Measurements from ENCODE around the gene MYO9B. TPM values are rescaled to one million over a fixed set of nuclear protein-coding genes. Genes with fewer than 3 reads are reported as not detected.

The MYO9B gene
- total and polyA plus RNA-seq, 9 of the 15 experiments (the other 6 are each of a cell fraction or from before 2014, with no cell fraction given): 2.4 to 77.6 (median 23.0) TPM

DNA sequence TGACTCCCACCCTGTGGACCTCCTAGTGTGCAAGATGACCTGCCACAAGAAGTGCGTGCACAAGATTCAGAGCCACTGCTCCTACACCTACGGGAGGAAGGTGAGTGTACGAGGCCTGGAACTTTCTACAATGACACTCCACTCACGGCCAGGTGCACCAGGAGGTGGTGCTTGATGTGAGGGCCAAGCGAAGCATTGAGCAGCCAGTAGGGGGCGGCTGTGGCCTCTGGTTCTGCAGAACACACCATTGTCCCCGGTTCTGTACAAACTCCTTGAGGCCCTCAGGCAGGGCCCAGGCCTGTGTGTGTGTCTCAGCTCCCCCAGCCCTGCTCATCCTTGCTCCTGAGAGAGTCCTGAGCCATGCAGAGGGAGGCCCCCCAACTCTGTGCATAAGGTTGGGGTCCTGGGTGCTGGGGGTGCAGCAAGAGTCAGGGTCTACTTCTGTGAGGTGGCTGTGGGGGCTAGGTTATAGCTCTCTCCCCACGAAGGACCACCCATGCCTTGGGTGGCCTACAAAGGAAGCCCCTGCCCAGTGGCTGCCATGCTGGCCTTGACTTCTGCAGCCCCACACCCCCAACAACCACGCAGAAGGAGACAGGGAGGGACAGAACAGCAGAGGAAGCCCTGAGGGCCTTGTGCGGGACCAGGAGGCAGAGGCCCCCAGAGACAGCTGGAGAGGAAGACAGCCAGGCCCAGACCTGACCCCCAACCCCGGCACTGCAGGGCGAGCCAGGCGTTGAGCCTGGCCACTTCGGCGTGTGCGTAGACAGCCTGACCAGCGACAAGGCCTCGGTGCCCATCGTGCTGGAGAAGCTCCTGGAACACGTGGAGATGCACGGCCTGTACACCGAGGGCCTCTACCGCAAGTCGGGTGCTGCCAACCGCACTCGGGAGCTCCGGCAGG lies 129.9 kb downstream of the MYO9B start (continued):
- TF ChIP-seq, protein P1, sequence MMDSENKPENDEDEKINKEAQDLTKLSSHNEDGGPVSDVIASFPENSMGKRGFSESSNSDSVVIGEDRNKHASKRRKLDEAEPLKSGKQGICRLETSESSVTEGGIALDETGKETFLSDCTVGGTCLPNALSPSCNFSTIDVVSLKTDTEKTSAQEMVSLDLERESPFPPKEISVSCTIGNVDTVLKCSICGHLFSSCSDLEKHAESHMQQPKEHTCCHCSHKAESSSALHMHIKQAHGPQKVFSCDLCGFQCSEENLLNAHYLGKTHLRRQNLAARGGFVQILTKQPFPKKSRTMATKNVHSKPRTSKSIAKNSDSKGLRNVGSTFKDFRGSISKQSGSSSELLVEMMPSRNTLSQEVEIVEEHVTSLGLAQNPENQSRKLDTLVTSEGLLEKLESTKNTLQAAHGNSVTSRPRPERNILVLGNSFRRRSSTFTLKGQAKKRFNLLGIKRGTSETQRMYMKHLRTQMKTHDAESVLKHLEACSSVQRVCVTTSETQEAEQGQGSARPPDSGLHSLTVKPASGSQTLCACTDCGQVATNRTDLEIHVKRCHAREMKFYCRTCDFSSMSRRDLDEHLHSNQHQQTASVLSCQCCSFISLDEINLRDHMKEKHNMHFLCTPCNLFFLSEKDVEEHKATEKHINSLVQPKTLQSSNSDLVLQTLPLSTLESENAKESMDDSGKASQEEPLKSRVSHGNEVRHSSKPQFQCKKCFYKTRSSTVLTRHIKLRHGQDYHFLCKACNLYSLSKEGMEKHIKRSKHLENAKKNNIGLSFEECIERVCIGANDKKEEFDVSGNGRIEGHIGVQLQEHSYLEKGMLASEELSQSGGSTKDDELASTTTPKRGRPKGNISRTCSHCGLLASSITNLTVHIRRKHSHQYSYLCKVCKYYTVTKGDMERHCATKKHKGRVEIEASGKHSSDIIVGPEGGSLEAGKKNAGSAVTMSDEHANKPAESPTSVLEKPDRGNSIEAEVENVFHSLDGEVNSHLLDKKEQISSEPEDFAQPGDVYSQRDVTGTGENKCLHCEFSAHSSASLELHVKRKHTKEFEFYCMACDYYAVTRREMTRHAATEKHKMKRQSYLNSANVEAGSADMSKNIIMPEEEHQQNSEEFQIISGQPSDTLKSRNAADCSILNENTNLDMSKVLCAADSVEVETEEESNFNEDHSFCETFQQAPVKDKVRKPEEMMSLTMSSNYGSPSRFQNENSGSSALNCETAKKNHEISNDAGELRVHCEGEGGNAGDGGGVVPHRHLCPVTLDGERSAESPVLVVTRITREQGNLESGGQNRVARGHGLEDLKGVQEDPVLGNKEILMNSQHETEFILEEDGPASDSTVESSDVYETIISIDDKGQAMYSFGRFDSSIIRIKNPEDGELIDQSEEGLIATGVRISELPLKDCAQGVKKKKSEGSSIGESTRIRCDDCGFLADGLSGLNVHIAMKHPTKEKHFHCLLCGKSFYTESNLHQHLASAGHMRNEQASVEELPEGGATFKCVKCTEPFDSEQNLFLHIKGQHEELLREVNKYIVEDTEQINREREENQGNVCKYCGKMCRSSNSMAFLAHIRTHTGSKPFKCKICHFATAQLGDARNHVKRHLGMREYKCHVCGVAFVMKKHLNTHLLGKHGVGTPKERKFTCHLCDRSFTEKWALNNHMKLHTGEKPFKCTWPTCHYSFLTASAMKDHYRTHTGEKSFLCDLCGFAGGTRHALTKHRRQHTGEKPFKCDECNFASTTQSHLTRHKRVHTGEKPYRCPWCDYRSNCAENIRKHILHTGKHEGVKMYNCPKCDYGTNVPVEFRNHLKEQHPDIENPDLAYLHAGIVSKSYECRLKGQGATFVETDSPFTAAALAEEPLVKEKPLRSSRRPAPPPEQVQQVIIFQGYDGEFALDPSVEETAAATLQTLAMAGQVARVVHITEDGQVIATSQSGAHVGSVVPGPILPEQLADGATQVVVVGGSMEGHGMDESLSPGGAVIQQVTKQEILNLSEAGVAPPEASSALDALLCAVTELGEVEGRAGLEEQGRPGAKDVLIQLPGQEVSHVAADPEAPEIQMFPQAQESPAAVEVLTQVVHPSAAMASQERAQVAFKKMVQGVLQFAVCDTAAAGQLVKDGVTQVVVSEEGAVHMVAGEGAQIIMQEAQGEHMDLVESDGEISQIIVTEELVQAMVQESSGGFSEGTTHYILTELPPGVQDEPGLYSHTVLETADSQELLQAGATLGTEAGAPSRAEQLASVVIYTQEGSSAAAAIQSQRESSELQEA (IDR thresholded peaks at IDR 0.05; ENCODE audit: low read depth): no peak
- TF ChIP-seq PTBP1 (IDR thresholded peaks at IDR 0.05; ENCODE audit: low read depth, low read length) (no peak), RAD21 (CRISPR knock-in tag; conservative IDR thresholded peaks at IDR 0.05 in 1 of 2, IDR thresholded peaks at IDR 0.05 in 1 of 2) (peak; percentile 49 to 85; a peak in 3 of 4 replicates), TSC22D4 (tag; IDR thresholded peaks at IDR 0.05) (no peak), ZNF12 (CRISPR knock-in tag; IDR thresholded peaks at IDR 0.05) (no peak), TBL1XR1 (IDR thresholded peaks at IDR 0.05; ENCODE audit: low read length in 2 of 2) (no peak), HNRNPK (IDR thresholded peaks at IDR 0.05; ENCODE audit: low read depth, low read length, poor library complexity, severe bottlenecking) (no peak), BRD9 (IDR thresholded peaks at IDR 0.05; ENCODE audit: low read depth, partially characterized antibody) (no peak), ZNF740 (CRISPR knock-in tag; IDR thresholded peaks at IDR 0.05) (no peak), ZNF740 (tag; IDR thresholded peaks at IDR 0.05) (no peak), ZNF146 (CRISPR knock-in tag; IDR thresholded peaks at IDR 0.05; ENCODE audit: unreplicated experiment) (no peak)
- TF ChIP-seq, protein P2, sequence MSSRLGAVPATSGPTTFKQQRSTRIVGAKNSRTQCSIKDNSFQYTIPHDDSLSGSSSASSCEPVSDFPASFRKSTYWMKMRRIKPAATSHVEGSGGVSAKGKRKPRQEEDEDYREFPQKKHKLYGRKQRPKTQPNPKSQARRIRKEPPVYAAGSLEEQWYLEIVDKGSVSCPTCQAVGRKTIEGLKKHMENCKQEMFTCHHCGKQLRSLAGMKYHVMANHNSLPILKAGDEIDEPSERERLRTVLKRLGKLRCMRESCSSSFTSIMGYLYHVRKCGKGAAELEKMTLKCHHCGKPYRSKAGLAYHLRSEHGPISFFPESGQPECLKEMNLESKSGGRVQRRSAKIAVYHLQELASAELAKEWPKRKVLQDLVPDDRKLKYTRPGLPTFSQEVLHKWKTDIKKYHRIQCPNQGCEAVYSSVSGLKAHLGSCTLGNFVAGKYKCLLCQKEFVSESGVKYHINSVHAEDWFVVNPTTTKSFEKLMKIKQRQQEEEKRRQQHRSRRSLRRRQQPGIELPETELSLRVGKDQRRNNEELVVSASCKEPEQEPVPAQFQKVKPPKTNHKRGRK (tag; IDR thresholded peaks at IDR 0.05): no peak
